Fibroblast of pulmonary artery (primary cell): ENCODE data around the gene FUT7.

Source experiments
- DNase-seq: peaks from one replicate; pipeline ENCODE4 v3.0.0-alpha.2; 2010; ENCODE audit warnings: low read depth
- H3K4me3 ChIP-seq: replicated peaks from 2 replicates; pipeline ENCODE4 v1.5.1; 2011; ENCODE audit warnings: low read depth, mild to moderate bottlenecking, control low read depth, low read length, moderate library complexity
- CTCF ChIP-seq: IDR thresholded peaks from 2 replicates; pipeline ENCODE4 v1.5.1; 2011; ENCODE audit warnings: mild to moderate bottlenecking, control low read depth, low read length, inconsistent platforms; ENCODE audit errors: missing control alignments

The FUT7 gene

DNA sequence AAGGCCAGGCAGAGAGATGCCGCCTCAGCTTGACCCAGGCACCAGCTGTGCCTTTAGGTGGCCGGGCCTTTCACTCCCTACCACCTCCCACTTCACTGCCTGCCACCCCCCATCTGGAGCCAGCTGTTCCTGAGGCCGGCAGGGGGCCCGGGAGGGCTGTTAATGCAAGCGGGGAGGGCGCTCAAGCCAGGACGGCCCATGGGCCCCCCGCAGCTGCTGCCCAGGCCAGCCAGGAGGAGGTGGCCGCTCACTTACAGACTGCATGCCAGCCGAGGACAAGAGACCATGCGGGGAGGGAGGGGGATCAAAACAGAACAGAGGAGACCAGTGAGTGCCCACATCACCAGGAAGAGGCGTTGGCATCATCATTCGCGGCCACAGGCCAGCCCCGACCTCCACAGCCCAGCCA lies 8.3 kb downstream of the FUT7 start:
- no peak for DNase-seq
- no peak overlapping the region for H3K4me3 ChIP-seq

GRCh38 chr9:137023157-137023556 lies 8.7 kb downstream of the FUT7 start:
- H3K4me3 ChIP-seq: no peak overlapping the region
- no peak for TF ChIP-seq CTCF
- DNase-seq: no peak

More for the DNA sequence above, 8.3 kb downstream of the FUT7 start:
- no peak for TF ChIP-seq CTCF

DNA sequence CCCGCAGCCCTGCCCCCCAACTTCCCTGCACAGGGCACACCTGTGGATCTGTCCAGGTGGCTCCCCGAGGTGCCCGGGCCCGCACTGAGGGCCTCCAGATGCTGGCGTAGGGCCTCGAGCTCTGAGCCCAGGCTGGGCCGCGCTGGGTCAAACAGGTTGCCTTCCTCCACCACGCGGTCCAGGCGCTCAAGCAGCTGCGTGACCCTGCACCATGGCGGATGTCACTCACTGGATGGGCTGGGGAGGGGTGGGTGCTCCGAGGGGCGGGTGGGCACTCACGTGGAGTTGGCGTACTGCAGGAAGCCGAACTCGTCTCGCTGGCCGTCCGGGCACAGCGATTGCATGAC lies 9.3 kb downstream of the FUT7 start:
- no peak for TF ChIP-seq CTCF
- no peak overlapping the region for H3K4me3 ChIP-seq
- DNase-seq: no peak

- H3K4me3 ChIP-seq: no peak overlapping the region
- no peak for TF ChIP-seq CTCF
- DNase-seq: peak; percentile 51
Observed at GRCh38 chr9:137021979-137022661, 9.8 kb downstream of the FUT7 start.

DNA sequence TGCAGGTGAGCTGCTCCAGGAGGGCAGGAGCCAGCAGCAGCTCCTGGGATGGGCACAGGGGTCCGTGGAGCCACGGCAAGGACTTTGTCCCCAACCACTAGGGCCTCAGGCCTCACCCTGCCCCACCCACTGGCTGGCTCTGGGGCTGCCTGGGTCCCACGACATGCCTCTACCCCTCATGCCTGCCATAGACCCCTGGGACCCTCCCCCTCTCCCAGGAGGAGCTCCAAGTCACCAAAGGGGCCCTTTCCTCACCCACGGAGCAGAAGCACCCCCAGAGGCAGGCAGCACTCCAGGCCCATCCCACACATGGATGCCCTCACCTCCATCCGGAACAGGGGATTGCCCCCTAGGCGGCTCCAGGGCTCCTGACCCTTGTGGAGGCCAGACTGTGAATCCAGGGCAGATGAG lies 10.3 kb downstream of the FUT7 start:
- no peak overlapping the region for H3K4me3 ChIP-seq
- no peak for TF ChIP-seq CTCF
- DNase-seq: no peak

DNA sequence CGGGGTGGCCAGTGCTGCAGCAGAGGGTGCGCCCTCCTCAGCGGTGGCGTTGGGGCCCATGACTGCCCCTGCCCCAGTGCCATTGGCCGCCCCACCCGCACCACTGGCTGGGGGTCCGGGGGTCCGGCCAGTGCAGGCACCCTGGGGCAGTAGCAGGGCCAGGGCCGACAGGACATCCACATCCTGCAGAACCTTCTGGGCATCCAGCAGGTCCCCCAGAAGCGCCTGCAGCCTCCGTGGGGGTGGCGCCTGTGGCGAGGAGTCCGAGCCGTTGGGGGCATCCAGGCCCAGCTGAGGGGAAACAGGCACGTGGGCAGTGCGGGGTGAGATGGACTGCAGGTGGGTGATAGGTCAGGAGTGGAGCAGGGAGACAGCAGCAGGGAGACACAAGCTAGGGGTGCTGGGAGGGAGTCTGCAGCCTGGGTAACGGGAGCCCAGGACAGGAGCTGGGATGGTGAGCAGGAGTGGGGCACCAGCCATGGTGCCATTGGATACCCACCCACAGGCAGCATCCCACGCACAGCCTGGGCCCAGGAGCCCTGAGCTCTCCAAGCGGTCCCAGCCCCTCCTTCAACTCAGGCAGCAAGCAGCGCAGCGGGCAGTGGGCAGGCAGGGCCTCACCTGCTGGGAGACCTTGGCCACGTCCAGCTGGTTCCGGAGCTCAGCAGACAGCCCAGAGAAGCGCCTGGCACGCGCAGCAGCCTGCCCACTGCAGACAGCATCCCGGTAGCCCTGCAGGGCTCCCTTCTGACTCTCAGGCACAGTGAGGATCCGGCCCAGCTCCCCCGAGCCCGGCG lies 10.9 kb downstream of the FUT7 start:
- no peak for TF ChIP-seq CTCF
- no peak overlapping the region for H3K4me3 ChIP-seq
- DNase-seq: no peak
